ENCODE data around the gene NME9.

The NME9 gene

DNA sequence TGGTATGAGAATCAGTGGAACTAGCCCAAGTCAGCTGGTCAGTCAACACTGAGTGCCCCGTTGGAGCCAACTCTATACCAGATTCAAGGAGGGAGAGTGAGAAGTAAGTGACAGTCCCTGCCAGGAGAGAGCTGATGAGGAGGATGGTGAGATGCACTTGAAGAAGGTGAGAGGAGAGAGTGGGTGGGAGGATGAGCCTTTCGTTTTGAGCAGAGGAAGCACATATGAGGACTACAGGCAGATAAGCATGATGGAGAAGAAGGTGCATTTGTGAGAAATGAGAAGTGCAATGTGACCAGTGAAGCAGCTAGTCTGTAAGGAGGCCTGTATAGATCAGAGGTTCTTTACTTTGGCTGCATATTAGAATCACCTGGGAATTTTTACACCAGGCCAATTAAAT is 40.4 kb downstream of the NME9 start:
- no peak overlapping the region for H3K27ac Mint-ChIP-seq
- ATAC-seq = no peak
- no peaks in the 10 kb centered on the region for H3K9me3 Mint-ChIP-seq
- no peaks in the 10 kb centered on the region for H3K4me1 Mint-ChIP-seq
- no peak overlapping the region for H3K4me3 Mint-ChIP-seq
- H3K36me3 Mint-ChIP-seq = peaks cover 49% of the 10 kb centered on the region
- no peaks in the 10 kb centered on the region for H3K27me3 Mint-ChIP-seq

GRCh38 chr3:138284957-138285477 is 44.6 kb downstream of the NME9 start:
- H3K4me1 Mint-ChIP-seq = no peaks in the 10 kb centered on the region
- no peaks in the 10 kb centered on the region for H3K9me3 Mint-ChIP-seq
- no peak overlapping the region for H3K4me3 Mint-ChIP-seq
- H3K27me3 Mint-ChIP-seq = no peaks in the 10 kb centered on the region
- no peak for ATAC-seq
- no peak overlapping the region for H3K27ac Mint-ChIP-seq
- peaks cover 35% of the 10 kb centered on the region for H3K36me3 Mint-ChIP-seq

DNA sequence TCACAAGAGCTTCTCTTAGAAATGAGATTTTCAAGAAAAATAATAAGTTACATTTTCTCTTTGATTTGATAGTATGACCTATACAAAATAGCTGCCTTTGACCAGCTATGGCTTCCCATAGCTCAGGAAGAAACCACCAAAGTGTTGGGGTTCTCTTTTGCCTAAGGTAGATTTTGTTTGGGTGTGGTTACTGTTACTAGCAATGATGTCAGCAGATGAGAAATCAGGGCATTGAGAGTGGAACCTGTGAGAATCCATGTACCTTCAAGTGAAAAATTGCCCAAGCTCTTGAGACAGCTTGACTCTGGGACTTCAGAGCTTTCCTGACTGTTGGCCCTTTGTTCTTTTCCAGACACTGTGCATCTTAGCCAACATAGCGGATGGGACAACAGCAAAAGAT is 45.6 kb downstream of the NME9 start:
- H3K4me1 Mint-ChIP-seq = no peaks in the 10 kb centered on the region
- H3K27ac Mint-ChIP-seq = no peak overlapping the region
- no peak for ATAC-seq
- no peaks in the 10 kb centered on the region for H3K27me3 Mint-ChIP-seq
- peaks cover 35% of the 10 kb centered on the region for H3K36me3 Mint-ChIP-seq
- no peaks in the 10 kb centered on the region for H3K9me3 Mint-ChIP-seq
- H3K4me3 Mint-ChIP-seq = no peak overlapping the region

DNA sequence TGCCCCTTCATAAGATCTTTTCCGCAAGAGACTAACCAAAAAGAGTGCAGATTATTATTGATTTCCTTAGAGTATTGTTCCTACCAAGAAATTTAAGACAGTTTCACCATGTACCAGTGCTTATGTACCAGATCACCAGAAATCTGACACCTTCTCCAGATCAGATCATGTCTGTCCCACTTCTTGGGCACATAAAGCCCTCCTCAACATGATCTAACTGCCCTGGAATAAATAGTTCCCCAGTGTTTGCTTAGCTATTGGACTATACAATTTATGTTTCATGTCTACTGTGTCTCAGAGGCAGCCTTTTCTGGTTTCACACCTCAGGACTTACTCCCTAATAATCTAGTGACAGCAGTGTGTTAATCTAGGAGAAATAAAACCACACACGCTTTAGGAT is 46.8 kb downstream of the NME9 start:
- Mint-ChIP-seq H3K36me3 (peaks cover 30% of the 10 kb centered on the region), H3K9me3 (no peaks in the 10 kb centered on the region), H3K4me1 (no peaks in the 10 kb centered on the region), H3K4me3 (no peak overlapping the region), H3K27me3 (no peaks in the 10 kb centered on the region), H3K27ac (no peak overlapping the region)
- no peak for ATAC-seq

GRCh38 chr3:138281561-138281960 is 48.1 kb downstream of the NME9 start:
- no peaks in the 10 kb centered on the region for H3K4me1 Mint-ChIP-seq
- peaks cover 41% of the 10 kb centered on the region for H3K36me3 Mint-ChIP-seq
- no peaks in the 10 kb centered on the region for H3K9me3 Mint-ChIP-seq
- H3K27ac Mint-ChIP-seq = no peak overlapping the region
- H3K27me3 Mint-ChIP-seq = no peaks in the 10 kb centered on the region
- no peak overlapping the region for H3K4me3 Mint-ChIP-seq
- no peak for ATAC-seq

- Mint-ChIP-seq H3K9me3 (no peaks in the 10 kb centered on the region), H3K27ac (no peak overlapping the region), H3K36me3 (peaks cover 61% of the 10 kb centered on the region), H3K4me1 (peaks cover 7% of the 10 kb centered on the region), H3K27me3 (no peaks in the 10 kb centered on the region), H3K4me3 (no peak overlapping the region)
- ATAC-seq = no peak
These were observed 58.4 kb downstream of the NME9 start for GRCh38 chr3:138271189-138271794.

GRCh38 chr3:138270245-138270644 is 59.4 kb downstream of the NME9 start:
- Mint-ChIP-seq H3K4me1 (peaks cover 7% of the 10 kb centered on the region), H3K9me3 (no peaks in the 10 kb centered on the region), H3K27me3 (no peaks in the 10 kb centered on the region), H3K36me3 (peaks cover 58% of the 10 kb centered on the region), H3K27ac (no peak overlapping the region), H3K4me3 (no peak overlapping the region)
- ATAC-seq = no peak

- Mint-ChIP-seq H3K36me3 (peaks cover 35% of the 10 kb centered on the region), H3K9me3 (no peaks in the 10 kb centered on the region)
- ATAC-seq = no peak
These were observed 62.6 kb downstream of the NME9 start for GRCh38 chr3:138267083-138267482.

DNA sequence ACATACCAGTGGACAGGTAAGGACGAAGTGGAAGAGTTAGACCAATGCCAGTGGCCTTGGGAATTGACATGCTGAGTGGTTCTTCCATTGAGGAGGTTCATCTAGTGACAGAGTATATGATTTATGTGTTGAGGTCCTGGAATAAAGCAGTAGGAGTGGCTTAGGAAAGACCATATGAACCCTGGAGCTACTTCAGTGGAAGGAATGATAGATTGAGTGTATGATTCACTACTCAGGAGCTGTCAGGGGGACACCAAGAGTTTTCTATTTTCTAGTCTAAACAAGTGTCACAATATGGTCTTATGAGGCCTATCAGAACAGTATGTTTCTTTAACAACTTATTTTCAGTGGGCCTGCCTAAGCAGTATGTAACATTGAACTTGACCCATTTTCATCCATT is 63.9 kb downstream of the NME9 start:
- no peaks in the 10 kb centered on the region for H3K4me1 Mint-ChIP-seq
- no peak for ATAC-seq
- H3K36me3 Mint-ChIP-seq = peaks cover 35% of the 10 kb centered on the region
- H3K27me3 Mint-ChIP-seq = no peaks in the 10 kb centered on the region
- no peaks in the 10 kb centered on the region for H3K9me3 Mint-ChIP-seq
- H3K27ac Mint-ChIP-seq = no peak overlapping the region
- H3K4me3 Mint-ChIP-seq = no peak overlapping the region

More at GRCh38 chr3:138267083-138267482, 62.6 kb downstream of the NME9 start:
- H3K4me3 Mint-ChIP-seq = no peak overlapping the region
- H3K27ac Mint-ChIP-seq = no peak overlapping the region
- H3K4me1 Mint-ChIP-seq = peaks cover 7% of the 10 kb centered on the region
- no peaks in the 10 kb centered on the region for H3K27me3 Mint-ChIP-seq

GRCh38 chr3:138263104-138263503 is 66.5 kb downstream of the NME9 start:
- ATAC-seq = no peak
- H3K9me3 Mint-ChIP-seq = no peaks in the 10 kb centered on the region
- H3K4me3 Mint-ChIP-seq = no peak overlapping the region
- H3K36me3 Mint-ChIP-seq = peaks cover 48% of the 10 kb centered on the region
- H3K27ac Mint-ChIP-seq = no peak overlapping the region
- H3K4me1 Mint-ChIP-seq = no peaks in the 10 kb centered on the region
- H3K27me3 Mint-ChIP-seq = no peaks in the 10 kb centered on the region

GRCh38 chr3:138260611-138261010 is 69.0 kb downstream of the NME9 start:
- Mint-ChIP-seq H3K27me3 (no peaks in the 10 kb centered on the region), H3K27ac (no peak overlapping the region)
- no peak for ATAC-seq

DNA sequence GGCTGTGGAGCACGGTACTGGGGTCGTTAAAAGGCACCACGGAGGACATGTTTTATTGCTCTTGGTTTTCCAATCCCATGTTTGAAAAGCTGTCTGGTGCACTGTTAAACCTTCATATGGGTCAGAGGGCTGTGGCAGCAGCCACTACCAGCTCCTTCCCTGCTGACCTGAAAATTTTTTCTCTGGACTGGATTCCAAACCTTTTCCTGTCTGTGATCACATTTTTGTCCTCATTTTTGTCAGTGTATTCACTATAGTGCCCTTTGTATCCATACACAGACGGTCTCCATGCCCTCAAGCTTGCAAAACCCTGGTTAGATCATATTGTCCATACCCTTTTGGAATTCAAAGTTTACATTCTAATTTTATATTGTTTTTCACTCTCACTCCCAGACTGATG is 70.5 kb downstream of the NME9 start:
- H3K36me3 Mint-ChIP-seq = peaks cover 57% of the 10 kb centered on the region
- no peak overlapping the region for H3K4me3 Mint-ChIP-seq
- H3K4me1 Mint-ChIP-seq = no peaks in the 10 kb centered on the region
- no peaks in the 10 kb centered on the region for H3K27me3 Mint-ChIP-seq
- no peak overlapping the region for H3K27ac Mint-ChIP-seq
- no peaks in the 10 kb centered on the region for H3K9me3 Mint-ChIP-seq
- ATAC-seq = no peak

More at GRCh38 chr3:138260611-138261010, 69.0 kb downstream of the NME9 start:
- Mint-ChIP-seq H3K36me3 (peaks cover 59% of the 10 kb centered on the region), H3K9me3 (no peaks in the 10 kb centered on the region), H3K4me3 (no peak overlapping the region), H3K4me1 (no peaks in the 10 kb centered on the region)

- H3K4me3 Mint-ChIP-seq = no peak overlapping the region
- H3K9me3 Mint-ChIP-seq = no peaks in the 10 kb centered on the region
- peaks cover 57% of the 10 kb centered on the region for H3K36me3 Mint-ChIP-seq
- H3K27me3 Mint-ChIP-seq = no peaks in the 10 kb centered on the region
- no peak overlapping the region for H3K27ac Mint-ChIP-seq
- no peaks in the 10 kb centered on the region for H3K4me1 Mint-ChIP-seq
- no peak for ATAC-seq
These were observed 71.7 kb downstream of the NME9 start for GRCh38 chr3:138257986-138258385.

DNA sequence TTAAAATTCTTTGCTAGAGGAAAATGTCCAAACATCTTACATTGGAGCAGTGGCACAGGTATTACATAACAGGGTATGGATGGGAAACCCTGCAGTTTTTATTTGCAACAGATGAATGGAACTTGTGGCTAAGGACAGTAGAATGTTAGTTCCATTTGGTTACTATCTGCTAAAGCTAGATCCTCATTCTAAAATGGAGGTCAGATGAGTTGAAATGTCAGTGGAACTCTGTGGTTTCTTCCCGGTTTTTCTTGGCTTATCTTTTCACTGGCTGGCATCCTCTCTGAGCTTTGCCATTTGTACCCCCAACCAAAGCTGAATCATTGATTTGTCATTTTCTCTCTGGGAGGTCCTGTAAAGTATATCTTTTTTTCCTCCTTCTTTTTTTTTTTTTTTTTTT is 73.6 kb downstream of the NME9 start:
- Mint-ChIP-seq H3K27ac (no peak overlapping the region), H3K4me1 (no peaks in the 10 kb centered on the region), H3K4me3 (no peak overlapping the region), H3K27me3 (no peaks in the 10 kb centered on the region), H3K36me3 (peaks cover 44% of the 10 kb centered on the region), H3K9me3 (no peaks in the 10 kb centered on the region)
- no peak for ATAC-seq

GRCh38 chr3:138254216-138254615 is 75.4 kb downstream of the NME9 start:
- no peak overlapping the region for H3K27ac Mint-ChIP-seq
- H3K4me3 Mint-ChIP-seq = no peak overlapping the region
- H3K4me1 Mint-ChIP-seq = no peaks in the 10 kb centered on the region
- no peaks in the 10 kb centered on the region for H3K27me3 Mint-ChIP-seq
- H3K9me3 Mint-ChIP-seq = no peaks in the 10 kb centered on the region
- peaks cover 39% of the 10 kb centered on the region for H3K36me3 Mint-ChIP-seq
- ATAC-seq = no peak

GRCh38 chr3:138253609-138254008 is 76.0 kb downstream of the NME9 start:
- H3K4me1 Mint-ChIP-seq = no peaks in the 10 kb centered on the region
- ATAC-seq = no peak

More at GRCh38 chr3:138253609-138254008, 76.0 kb downstream of the NME9 start:
- Mint-ChIP-seq H3K4me3 (no peak overlapping the region), H3K36me3 (peaks cover 43% of the 10 kb centered on the region), H3K27me3 (no peaks in the 10 kb centered on the region), H3K9me3 (no peaks in the 10 kb centered on the region), H3K27ac (no peak overlapping the region)

Data from stimulated activated memory B cell treated with anti-CD40 and anti-IgM and Interleukin-4, amounts not matched to agents 10 μg/mL and 1 μg/mL and 100 μg/mL, for 72 hours (primary cell).